A673 (cell line): Measurements from ENCODE around the gene KIAA1328.

Source experiments
- CTCF ChIP-seq: fragments of 300-800, 200-600 bp; sonication (generic); conservative IDR thresholded peaks from 2 replicates; pipeline ENCODE4 v1.5.1; 2017; ENCODE audit warnings: low read depth, mild to moderate bottlenecking, antibody characterized with exemption, low read length, moderate library complexity, mixed read lengths
- EZH2 ChIP-seq: fragments of 200-600 bp; sonication (generic); IDR thresholded peaks from 2 replicates; pipeline ENCODE4 v1.6.1; 2017; ENCODE audit warnings: borderline replicate concordance, low read depth, mild to moderate bottlenecking, mixed read lengths, antibody characterized with exemption, low read length; ENCODE audit not compliant: poor library complexity, severe bottlenecking

DNA sequence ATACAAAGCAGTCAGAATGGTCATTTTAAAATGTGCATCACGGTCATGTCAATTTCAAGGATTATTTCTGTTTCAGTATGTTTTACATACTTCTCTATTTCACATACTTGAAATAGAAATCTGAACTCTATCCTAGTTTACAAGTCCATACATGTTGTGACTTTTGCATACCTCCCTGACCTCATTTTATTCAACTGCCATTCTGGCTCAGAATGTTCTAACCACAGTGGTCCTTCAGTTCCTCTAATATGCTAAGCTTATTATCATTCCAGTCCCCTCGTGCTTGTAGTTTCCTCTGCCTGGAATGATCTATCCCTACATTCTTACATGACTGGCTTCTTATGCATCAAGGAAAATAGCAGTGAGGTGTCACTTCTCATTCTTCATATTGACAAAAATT lies 295.6 kb downstream of the KIAA1328 start:
- no peak for TF ChIP-seq CTCF
- TF ChIP-seq EZH2 = no peak
